Measurements from ENCODE around the gene NDUFB8.

Gene NDUFB8

DNA sequence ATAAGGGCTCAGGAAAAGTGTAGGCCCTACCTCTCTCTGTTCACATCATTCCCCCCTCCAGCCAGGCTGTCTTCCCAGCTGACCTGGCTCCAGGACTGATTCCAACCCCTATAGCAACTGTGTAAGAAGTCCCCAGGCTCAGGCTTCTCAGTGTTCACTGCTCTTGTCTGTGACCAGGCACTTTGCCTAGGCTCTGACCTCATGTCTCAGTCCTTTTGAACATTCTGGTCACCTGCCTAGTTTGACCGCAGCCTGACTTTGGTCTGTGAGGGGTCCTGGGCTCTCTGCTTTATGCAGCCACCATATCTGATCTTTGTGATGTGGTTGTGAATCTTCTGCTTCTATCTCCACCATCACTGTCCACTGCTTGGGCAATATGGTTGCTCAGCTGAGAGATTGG lies 30.6 kb upstream of the NDUFB8 start:
- FAIRE-seq = no peak
- DNase-seq (ENCODE audit: insufficient read length, low spot score) = no peak
- TF ChIP-seq, protein P1, sequence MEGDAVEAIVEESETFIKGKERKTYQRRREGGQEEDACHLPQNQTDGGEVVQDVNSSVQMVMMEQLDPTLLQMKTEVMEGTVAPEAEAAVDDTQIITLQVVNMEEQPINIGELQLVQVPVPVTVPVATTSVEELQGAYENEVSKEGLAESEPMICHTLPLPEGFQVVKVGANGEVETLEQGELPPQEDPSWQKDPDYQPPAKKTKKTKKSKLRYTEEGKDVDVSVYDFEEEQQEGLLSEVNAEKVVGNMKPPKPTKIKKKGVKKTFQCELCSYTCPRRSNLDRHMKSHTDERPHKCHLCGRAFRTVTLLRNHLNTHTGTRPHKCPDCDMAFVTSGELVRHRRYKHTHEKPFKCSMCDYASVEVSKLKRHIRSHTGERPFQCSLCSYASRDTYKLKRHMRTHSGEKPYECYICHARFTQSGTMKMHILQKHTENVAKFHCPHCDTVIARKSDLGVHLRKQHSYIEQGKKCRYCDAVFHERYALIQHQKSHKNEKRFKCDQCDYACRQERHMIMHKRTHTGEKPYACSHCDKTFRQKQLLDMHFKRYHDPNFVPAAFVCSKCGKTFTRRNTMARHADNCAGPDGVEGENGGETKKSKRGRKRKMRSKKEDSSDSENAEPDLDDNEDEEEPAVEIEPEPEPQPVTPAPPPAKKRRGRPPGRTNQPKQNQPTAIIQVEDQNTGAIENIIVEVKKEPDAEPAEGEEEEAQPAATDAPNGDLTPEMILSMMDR (IDR thresholded peaks at IDR 0.05; ENCODE audit: insufficient read depth, missing control alignments) = no peak

DNA sequence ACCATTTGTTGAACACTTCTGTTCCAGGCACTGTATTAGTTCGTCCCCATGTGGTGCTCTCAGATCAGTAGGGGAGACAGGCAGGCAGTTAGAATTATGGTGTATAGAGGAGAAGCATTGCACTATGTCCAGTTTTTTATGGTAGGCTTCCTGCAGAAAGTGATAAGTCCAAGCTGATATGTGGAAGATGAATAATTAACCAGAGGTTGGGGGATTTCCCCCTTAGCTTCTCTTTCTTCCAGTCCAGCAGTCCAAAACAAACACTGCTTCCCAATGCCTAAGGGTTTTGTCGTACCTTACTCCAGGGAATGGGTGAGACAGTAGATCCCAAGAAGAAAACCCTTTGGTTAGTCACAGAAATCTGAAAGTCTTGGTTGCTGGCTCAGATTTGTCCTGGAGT lies 25.2 kb upstream of the NDUFB8 start:
- TF ChIP-seq, protein P1 (IDR thresholded peaks at IDR 0.05; ENCODE audit: insufficient read depth, missing control alignments) = no peak
- DNase-seq (ENCODE audit: insufficient read length, low spot score) (no peak), FAIRE-seq (no peak)

DNA sequence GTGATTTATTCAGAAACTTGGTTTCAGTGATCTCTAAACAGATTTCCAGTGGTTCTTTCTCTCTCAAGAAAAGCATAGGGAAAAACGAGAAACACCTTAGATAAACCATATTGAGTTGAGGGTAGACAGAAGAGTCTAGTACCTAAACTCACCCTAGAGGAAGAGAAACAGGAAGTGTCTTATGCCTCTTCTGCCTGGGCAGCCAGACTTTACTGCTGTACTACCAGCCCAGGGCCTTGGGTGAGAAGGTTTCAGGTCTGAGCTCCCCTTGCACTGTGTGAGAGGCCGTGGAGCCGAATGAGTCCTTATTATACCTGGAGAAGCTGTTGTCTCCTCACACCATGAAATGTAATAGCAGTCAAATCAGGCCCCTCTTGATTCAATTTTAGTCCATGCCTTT lies 24.3 kb upstream of the NDUFB8 start:
- TF ChIP-seq, protein P1 (IDR thresholded peaks at IDR 0.05; ENCODE audit: insufficient read depth, missing control alignments) = no peak
- DNase-seq (ENCODE audit: insufficient read length, low spot score) = no peak
- FAIRE-seq = no peak

DNA sequence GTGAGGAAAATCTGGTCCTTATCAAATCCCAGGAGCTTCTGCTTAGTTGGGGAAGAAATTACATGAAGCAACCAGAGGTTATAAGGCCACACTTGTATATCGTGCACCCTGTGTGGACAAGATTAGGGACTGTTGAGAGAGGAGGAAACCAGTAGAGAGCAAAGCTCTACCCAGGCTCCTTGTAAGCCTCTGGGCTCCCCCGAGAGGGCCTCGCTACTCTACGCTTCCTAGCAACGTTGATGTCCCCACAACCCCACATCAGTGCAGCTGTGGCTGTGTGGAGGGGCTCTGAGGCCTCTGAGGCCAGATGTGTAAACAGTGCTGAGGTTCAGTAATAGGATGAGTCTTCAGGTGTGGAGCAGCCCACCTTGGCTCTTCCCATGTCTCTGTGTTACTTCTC lies 22.1 kb upstream of the NDUFB8 start:
- FAIRE-seq (no peak), DNase-seq (ENCODE audit: insufficient read length, low spot score) (no peak)
- TF ChIP-seq, protein P1 (IDR thresholded peaks at IDR 0.05; ENCODE audit: insufficient read depth, missing control alignments) = no peak

DNA sequence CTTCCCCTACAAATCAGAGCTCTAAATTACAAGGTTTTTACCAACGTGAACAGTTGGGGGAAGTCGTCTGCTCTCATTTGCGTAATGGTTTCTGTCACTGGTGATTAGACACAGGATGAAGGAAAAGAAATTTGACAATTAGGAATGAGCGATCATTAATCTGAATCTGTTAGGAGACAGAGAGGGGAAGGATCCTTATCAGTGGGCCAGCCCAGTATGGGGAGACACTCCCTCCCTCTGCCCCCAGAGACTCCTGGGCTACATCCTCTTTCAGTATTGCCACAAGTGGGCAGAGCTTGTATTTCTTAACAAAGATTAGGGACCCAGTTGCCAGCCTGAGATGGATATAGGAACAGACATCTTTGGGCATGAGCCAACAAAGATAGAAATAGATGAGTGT lies 21.5 kb upstream of the NDUFB8 start:
- DNase-seq (ENCODE audit: insufficient read length, low spot score) (no peak), FAIRE-seq (no peak)
- TF ChIP-seq, protein P1 (IDR thresholded peaks at IDR 0.05; ENCODE audit: insufficient read depth, missing control alignments) = no peak

DNA sequence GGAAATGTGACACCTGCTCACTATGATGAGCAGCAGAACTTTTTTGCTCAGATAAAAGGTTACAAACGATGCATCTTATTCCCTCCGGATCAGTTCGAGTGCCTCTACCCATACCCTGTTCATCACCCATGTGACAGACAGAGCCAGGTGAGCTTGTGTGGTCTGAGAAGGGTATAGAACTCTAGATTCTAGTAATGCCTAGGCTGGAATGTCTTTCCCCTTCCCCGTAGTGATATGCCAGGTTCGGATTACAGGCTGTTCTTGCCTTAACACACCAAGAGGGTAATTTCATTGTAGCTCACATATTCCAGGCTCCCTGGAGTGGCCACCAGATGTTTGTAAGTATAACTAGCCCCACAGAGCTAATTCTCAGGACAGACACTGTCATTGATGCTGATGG lies 15.3 kb upstream of the NDUFB8 start:
- DNase-seq (ENCODE audit: insufficient read length, low spot score) = no peak
- TF ChIP-seq, protein P1 (IDR thresholded peaks at IDR 0.05; ENCODE audit: insufficient read depth, missing control alignments) = no peak
- FAIRE-seq = no peak

DNA sequence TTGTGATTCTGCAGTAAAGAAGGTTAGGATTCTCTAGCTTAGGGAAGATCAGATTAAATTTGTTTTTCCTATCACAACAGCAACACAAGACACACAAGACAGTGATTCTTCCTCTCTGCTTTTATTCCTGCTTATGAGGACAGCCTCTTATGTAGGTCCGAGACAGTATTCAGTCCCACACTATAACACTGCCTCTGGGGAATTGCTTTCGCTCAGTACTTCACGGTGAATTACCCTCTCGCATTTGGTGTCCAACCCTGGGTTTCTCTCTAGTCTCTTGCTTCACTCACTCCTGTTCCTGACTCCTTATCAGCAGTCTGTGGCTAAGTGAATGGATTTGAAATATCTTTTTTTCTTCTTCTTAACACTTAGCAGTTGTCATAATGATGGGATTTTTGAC lies 7.8 kb upstream of the NDUFB8 start:
- TF ChIP-seq, protein P1 (IDR thresholded peaks at IDR 0.05; ENCODE audit: insufficient read depth, missing control alignments) = no peak
- DNase-seq (ENCODE audit: insufficient read length, low spot score) (no peak), FAIRE-seq (no peak)
